NCI-H146 treated with DMSO at 0.1 percent for 48 hours (cell line): Measurements from ENCODE around the gene ADGRL1.
"Not testable (repeated sequence)": the region's sequence is repeated elsewhere in the genome, so short reads cannot be mapped to it uniquely, and the experiment has no call there.

Experiments
- DNase-seq: peaks from one replicate; lab custom pipeline; 2025; ENCODE audit not compliant: unreplicated experiment; lab: John Stamatoyannopoulos, UW

The ADGRL1 gene

DNA sequence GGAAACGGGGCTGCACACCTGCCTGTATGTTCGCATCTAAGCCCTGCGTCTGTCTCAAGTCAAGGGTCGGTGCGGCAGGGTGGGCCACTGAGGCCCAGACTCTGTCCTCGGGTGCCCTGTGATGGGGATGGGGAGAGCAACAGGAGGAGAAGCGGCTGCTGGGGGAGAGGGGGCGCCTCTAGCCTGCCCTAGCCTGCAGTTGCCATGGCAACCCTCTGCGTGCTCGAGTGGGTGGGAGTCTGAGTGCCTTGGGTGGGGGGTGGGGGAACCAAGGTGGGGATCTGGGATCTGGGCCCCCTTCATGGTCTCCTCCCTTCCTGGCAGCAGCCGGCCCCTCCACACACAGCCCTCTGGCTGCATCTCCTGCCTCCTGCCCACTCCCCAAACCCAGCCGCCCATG lies 10.8 kb downstream of the ADGRL1 start:
- DNase-seq, result not testable (repeated sequence)

DNA sequence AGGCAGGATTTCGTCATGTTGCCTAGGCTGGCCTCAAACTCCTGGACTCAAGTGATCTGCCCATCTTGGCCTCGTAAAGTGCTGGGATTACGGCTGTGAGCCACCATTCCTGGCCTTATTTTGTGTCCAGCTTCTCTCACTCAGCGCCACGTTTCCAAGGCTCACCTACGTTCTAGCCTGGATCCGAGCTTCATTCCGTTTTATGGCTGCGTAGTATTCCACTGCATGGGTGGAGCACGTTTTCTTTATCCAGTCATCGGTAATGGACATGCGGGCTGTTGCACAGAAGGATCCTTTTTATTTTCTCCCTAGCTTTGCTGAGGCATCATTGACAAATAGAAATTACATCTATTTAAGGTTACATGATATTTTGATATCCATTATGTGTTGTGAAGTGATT lies 16.6 kb downstream of the ADGRL1 start:
- no peak for DNase-seq

DNA sequence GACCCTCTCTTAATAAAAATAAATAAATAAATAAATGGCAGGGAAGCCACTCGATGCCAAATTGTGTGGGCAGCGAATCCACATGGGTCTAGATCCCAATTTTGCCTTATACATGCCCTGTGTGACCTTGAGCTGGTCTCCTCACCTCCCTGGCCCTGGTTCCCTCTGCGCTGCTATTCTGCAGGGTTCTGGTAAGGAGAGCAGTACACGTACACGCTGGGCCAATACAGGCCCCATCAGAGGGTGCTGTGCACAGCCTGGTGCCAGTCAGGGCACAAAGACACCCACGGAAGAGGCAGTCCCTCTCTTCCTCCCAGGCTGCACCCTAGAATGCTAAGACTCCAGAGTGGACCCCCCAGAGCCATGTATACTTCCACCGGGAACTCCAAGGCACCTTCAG lies 17.9 kb downstream of the ADGRL1 start:
- DNase-seq, result not testable (repeated sequence)

DNA sequence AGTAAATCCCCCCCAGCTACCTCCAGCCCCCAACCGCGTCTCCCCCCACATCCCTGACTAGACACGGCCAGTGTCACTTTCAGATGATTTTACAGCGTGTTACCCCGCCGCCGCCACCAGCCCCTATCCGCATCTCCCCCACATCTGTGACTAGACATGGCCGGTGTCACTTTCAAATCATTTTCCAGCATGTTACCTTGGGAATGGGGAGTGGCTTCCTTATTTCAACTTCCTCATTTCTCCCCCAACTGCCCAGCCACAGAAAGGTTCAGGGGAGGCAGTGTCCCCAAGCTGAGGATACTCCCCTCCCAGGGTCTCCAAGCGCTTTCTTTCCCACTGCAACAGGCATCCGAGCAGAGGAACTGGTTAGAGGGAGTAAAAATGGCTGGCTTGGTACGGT lies 18.4 kb downstream of the ADGRL1 start:
- DNase-seq, result no peak

DNA sequence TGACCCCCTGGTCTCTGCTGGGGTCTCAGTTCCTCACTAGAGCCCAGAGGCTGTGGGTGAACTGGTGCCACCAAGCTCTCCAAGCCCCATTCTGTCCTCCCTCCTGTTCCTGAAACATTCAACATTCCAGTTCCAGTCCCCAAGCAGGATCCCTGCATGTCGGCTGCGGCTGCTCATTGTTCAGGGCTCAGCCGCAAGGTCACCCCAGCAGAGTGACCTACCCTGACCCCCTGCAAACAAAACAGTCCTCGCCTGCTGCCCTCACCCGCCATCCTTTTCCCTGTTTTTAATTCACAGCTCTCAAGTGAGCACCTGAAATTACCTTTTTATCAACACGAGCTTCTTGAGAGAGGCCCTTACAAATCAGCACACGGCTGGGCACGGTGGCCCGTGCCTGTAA lies 19.3 kb downstream of the ADGRL1 start:
- not testable (repeated sequence) for DNase-seq

DNA sequence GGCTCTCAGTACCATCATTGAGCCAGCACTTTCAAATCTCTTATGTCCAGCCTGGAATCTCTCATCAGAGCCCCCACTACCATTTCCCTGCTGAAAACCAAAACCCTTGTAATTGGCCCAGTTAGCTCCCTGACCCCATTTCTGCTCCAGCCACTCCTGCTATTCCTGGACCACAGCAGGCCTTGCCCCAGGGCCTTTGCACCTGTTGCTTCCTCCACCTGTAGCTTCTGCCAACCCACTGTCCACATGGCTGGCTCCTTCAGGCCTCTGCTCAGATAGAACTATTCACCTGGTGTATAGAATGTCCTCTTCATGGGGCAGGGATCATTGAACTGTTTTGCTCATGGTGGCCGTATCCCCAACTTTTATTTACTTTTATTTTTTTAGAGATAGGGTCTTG lies 20.3 kb downstream of the ADGRL1 start:
- DNase-seq, result not testable (repeated sequence)

DNA sequence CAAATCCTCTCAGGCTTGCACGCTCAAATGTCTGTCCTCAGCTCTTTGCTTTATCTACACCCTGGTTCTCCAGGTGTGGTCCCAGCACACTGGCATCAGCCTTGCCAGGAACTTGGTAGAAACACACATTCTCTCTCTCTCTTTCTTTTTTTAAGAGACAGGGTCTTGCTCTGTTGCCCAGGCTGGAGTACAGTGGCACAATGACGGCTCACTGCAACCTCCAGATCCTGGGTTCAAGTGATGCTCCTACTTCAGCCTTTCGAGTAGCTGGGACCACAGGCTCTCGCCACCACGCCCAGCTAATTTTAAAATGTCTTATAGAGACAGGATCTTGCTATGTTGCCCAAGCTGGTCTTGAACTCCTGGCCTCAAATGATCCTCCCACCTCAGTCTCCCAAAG lies 20.8 kb downstream of the ADGRL1 start:
- DNase-seq, result no peak

DNA sequence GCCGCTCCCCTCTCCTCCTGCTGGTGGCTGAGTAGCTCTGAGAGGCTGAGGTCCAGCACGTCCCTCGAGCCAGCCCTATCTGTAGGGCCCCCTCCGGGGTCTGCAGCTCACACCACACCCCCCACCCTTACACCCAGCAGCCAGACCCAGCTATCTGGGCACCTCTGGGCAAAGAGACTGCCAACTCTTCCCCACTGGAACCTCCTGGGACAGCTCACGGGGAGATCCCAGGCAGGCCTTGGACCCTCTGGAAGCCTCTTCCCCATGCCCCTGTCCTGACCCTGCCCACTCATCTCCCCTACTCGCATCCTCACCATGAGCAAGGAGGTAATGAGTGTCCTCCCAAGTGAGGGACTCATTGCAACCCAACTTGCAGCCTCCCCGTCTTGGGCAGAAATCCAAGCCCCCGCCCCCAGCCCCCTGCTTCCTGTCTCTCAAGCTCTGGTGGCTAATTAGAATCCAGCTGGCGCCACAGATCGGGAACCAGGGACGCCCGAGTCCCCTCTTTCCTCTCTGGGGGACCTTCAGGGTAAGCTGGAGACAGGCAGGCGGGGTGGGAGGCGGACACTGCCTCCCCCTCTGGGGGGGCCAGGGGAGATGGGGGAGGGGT lies 22.1 kb downstream of the ADGRL1 start:
- no peak for DNase-seq

DNA sequence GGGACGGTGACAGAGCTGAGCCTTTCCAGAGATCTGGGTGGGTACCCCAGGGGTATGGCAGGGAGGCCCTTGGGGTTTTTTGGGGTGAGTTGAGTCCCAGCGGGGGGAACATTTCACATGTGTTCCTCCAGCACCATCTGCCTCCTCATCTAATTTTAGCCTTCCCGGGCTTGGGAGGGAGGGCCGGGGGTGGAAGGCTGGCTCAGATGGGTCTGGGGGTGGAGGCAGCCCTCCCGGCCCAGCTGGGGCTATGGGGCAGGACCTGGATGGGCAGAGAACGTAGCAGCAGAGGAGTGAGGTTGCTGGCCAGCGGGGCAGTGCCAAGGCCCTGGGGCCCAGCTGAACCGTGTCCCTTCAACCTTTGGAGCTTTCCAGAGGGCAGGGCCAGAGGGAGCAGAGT lies 23.5 kb downstream of the ADGRL1 start:
- DNase-seq, result no peak

DNA sequence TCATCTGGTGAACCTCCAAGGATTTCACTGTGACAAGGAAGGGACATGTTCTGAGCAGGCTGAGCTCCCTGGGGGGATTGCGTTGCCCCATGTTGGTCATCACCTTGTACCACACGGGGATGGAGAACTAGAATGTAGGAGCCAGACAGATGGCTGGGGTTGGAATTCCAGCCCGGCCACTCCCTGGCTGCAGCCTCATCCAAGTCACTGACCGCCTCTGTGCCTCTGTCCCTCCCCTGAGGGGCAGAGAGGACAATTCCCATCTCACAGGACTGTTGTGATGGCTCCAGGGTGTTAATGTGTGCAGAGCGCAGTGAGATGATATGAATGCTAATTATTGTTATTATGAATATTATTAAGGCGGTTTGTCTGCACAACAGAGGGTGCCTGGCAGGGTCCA lies 24.1 kb downstream of the ADGRL1 start:
- no peak for DNase-seq

DNA sequence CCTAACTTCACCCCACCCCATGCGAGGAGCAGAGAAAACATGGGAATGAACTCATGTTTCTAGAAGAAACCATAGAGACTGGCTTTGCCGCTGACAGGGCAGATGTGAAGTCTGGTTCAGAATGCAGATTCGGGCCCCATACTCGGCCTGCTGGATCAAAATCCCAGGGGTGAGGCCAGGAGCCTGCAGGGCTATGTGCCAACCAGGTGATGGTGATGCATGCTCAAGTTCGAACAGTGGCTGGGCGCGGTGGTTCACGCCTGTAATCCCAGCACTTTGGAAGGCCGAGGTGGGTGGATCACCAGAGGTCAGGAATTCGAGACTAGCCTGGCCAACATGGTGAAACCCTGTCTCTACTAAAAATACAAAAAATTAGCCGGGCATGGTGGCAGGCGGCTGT lies 24.8 kb downstream of the ADGRL1 start:
- not testable (repeated sequence) for DNase-seq

DNA sequence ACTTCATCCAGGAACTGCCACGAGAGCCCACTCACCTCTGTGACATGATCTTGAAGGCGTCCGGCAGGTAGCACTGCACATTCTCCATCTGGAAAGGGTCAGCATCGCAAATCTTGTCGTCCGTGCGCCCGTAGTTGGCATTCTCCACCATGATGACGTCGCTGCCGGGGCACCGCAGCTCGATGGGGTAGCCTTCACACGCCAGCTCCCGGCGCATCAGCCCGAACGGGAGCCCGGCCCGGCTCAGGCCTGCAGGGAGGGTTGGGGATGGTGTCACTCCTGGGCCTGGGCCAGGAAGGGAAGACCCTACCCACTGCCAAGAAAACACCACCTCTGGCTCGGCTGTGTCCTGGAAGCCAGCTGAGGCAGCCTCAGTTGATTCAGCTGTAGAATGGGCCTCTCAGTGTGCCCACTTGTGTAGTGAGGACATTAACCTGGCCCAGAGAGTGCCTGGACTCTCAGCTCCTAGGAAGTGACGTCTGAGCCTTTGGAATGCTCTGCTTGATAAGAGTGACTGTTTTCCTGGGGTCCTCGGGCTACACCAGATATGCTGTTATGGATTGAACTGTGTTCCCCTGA lies 28.4 kb downstream of the ADGRL1 start:
- DNase-seq, result no peak

DNA sequence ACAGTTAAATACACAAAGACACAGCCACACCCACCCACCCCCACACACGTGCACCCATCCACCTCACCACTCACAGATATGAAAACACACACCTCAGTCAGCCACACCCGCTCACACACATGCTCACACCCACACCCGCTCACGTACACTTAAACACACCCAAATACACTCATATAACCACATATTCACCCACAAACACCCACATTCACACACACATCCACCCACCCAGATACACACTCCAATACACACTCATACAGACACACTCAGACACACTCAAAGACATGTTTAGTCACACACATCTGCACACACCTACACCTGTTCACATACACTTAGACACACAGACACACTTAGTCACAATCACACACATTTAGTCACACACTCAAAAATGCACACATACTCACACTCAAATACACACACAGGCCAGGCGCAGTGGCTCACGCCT lies 30.6 kb downstream of the ADGRL1 start:
- DNase-seq, result no peak

DNA sequence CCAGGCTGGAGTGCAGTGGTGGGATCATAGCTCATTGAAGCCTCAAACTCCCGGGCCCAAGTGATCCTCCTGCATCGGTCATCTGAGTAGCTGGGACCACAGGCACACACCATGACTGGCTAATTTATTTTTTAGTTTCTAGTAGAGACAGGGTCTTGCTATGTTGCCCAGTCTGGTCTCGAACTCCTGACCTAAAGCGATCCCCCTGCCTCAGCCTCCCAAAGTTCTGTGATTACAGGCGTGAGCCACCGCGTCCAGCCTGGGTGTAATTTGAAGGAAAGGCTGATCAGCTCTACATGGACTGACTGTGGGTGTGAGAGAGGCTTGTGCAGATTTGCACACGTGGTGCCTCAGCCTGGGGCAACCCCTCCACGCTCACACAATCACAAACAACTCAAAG lies 31.1 kb downstream of the ADGRL1 start:
- DNase-seq, result no peak

DNA sequence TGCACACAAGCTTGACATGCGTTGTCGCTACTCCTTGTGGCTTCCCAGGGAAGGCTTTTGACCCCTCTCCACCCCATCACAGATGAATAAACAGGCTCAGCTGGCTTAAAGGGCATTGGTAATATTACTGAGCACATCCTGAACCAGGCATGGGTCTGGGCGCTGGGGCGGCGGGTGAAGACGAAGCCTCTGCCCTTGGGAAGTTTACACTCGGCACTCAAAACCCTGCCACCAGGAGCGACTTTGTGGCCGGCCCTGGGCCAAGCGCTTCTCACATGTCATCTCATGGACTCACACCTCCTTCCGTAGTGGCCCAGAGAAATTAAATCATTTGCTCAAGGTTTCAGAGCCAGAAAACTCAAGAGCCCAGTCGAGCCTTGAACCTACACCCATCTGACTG lies 37.0 kb downstream of the ADGRL1 start:
- no peak for DNase-seq

DNA sequence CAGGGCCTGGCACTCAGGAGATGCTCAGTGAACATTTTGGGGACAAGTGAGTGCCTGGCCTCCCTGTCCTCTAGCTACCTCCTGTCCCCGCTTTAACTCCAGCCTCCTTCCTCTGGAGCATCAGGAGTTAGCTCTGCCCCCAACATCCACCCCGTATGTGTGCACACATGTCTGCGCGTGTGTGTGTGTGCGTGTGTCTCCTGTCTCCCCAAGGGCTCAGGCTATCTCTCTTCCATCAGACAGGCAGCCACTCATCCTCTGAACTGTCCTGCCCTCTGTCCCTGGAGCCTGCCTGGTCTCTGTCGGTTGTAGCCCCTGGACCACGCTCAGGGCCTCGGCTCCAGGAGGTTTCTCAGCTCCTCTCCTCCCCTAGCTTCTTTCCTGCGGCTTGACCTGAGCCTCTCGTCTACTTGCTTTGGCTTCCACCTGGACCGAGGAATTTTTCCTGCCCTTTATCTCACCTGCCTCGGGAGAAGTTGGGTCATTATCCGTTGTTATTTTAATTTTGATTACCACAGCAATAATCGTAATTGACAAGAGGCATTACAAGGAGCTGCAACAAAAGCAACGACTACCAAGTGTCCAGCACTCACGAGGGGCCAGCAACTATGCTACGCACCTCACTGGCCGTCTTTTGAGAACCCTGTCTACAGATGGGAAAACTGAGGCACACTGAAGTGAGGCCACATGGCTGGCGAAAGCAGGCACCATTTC lies 37.6 kb downstream of the ADGRL1 start:
- DNase-seq, result no peak

DNA sequence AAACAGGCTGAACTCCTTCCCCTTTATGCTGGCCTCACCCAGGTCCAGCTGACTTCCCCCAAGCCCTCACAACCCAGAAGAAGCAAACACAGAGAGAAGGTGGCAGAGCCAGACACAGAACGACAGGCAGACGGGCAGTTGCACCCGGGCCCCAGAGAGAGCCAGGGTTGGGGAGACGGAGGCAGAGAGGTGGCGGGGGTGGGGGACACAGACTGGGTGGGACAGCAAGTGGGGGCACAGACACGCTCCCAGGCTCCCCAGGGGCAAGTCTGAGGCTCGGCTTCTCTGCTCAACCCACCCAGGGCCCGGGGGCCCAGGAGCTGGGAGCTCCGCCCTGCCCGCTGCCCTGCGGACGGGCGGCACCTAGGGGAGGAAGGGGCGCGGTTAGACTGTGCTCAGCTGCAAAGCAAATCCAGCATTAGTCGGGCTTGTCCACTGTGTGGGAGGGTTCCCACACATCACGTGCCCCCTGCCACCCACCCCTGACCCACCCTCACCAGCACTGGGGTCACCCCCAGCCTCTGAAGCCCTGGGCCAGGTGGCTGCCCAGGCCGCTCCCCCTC lies 38.3 kb downstream of the ADGRL1 start:
- DNase-seq, result no peak

DNA sequence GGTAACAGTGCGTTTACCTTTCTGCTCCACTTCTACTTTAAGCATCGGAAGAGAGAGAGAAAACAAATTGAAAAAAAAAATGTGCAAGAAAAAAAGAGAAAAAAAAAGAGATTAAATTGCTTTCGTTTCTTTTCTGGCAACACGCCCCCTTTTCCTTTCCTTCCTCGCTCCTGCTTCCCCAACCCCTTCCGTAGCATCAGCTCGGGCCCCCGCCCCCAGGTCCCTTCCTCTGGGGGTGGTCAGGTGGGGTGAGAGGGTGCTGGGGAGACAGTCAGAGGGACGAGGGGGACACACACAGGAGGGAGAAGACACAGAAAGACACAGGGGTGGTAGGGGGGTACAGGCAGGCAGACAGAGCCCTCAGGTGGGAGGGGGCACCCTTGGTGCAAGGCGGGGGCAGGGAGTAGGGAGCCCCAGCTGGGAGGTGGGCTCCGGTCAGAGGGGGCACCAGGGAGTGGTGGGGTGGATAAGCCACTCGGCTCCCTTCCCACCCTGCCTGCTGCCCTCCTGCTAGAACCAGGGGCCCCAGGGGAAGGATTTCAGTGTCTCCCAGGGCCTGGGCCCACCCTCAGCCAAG lies 38.9 kb downstream of the ADGRL1 start:
- no peak for DNase-seq

DNA sequence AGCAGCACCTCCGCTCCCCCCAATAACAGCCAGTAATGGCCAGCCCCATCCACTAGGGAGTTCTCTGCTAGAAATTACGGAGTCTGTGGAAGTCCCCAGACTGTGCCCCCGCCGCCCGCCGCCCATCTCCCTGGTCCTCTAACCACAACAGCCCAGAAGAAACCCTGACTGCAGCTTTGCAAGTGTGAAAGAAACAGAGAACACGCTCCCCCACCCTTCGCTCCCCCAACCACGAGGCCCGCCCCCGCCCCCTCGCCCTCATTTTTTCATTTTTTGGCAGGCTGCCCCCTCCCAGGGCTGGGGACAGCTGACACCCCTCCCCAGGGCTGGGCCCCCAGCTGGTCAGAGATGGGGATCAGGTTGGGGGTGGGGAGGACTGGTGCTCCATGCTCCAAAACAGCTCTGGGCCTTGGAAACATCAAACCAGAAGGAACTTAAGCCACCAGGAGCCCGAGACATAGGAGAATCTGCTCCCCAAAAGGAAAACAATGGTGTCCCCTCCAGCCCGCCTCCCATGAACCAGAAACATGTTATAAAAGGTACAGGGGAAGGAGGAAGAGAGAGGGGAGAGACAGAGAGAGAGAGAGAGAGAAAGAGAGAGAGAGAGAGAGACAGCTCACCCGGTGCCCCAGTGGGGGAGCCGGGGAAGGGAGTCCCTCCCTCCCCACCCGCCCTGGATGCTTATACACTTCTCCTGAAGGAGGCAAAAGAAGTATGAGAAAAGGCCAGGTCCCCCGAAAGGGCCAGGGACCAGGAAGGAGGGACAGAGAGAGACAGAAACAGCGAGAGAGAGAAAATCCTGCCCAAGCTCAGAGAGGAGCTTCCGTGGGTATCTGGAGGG lies 39.8 kb downstream of the ADGRL1 start:
- DNase-seq, result no peak

DNA sequence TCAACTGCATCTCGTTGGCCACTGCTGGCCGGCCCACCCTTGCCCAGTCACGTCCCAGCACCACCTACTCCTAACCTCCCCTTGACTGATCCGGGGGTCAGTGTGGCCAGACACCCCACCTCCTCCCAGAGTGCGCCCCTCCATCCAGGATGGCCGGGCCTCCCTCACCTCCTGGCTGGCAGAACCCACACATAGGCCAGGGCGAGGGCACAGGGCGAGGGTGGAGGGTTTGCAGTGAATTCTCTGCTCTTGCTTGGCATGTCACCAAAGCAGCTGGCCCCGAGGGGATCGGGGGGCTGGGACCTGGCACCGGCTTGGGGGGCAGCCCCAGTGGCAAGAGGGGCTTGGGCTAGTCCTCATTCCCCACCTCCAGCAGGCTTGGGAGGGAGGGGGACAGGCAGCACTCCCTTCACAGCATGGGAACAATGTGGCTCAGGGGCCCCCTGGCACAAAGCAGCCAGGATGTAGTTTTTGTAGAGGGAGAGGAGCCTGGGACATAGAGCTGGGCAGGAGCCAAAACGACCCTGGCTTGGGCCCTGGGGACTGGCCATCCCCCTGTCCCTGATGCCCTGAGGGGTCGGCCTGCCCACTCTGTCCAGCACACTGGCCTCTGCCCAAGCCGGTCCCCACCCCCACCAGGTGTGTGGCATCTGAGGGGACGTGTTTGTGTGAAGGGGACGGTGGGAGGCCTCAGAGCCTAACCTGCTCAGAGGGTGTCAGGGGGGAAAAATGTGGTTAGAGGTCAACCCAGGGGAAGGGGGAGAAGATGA lies 41.1 kb downstream of the ADGRL1 start:
- DNase-seq, result no peak
